Endothelial cell of umbilical vein (primary cell): Measurements from ENCODE around the gene RHEX.

Experiments
- MYC ChIP-seq: IDR thresholded peaks from one replicate; pipeline ENCODE4 v1.6.1; 2011; ENCODE audit warnings: mild to moderate bottlenecking, low read depth, low read length
- POLR2A ChIP-seq: IDR thresholded peaks from 2 replicates; pipeline ENCODE4 v1.6.1; 2012; ENCODE audit warnings: low read depth, mild to moderate bottlenecking, control low read depth, low read length
- POLR2AphosphoS5 ChIP-seq: IDR thresholded peaks from 2 replicates; pipeline ENCODE4 v1.6.1; 2012; ENCODE audit warnings: low read depth, mild to moderate bottlenecking, control low read depth, low read length, moderate library complexity; ENCODE audit not compliant: insufficient read depth
- TF ChIP-seq, protein P1 (sequence below), 2 donors: IDR thresholded peaks; 1 replicate in 1 of 2; 2 replicates in 1 of 2; pipeline ENCODE4 v1.5.1; 2011; ENCODE audit warnings: low read length in 2 of 2, mild to moderate bottlenecking in 2 of 2, moderate library complexity in 2 of 2, control low read depth in 1 of 2, inconsistent platforms in 1 of 2, low read depth in 1 of 2; ENCODE audit not compliant: insufficient read depth in 1 of 2; ENCODE audit errors: extremely low read depth in 1 of 2

DNA sequence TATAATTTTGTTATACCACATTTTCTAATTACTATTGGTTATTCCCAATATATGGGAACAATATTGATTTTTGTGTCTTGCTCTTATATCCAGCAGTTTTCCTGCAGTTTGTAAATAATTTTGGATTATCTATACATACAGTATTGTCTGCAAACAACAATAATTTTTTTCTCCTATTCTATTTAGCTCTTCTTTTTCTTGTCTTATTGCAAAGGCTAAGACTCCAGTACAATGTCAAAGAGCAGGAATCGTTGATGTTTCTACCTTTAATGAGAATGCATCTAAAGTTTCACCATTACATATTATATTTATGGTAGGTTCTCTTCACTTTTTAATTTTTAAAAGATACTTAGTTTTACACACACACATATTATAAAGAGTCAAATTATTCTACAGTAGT, 68.3 kb downstream of the RHEX start:
- TF ChIP-seq MYC (no peak), POLR2A (no peak), POLR2AphosphoS5 (no peak)
- TF ChIP-seq, protein P1, sequence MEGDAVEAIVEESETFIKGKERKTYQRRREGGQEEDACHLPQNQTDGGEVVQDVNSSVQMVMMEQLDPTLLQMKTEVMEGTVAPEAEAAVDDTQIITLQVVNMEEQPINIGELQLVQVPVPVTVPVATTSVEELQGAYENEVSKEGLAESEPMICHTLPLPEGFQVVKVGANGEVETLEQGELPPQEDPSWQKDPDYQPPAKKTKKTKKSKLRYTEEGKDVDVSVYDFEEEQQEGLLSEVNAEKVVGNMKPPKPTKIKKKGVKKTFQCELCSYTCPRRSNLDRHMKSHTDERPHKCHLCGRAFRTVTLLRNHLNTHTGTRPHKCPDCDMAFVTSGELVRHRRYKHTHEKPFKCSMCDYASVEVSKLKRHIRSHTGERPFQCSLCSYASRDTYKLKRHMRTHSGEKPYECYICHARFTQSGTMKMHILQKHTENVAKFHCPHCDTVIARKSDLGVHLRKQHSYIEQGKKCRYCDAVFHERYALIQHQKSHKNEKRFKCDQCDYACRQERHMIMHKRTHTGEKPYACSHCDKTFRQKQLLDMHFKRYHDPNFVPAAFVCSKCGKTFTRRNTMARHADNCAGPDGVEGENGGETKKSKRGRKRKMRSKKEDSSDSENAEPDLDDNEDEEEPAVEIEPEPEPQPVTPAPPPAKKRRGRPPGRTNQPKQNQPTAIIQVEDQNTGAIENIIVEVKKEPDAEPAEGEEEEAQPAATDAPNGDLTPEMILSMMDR (IDR thresholded peaks at IDR 0.05; ENCODE audit: extremely low read depth in 1 of 2, insufficient read depth in 1 of 2, low read depth in 1 of 2, low read length in 2 of 2): no peak
